Calu3 (cell line): ENCODE measurements around the gene TNFRSF6B. TPM values are rescaled to one million over a fixed set of nuclear protein-coding genes. Genes with fewer than 3 reads are reported as not detected.
A peak's percentile ranks its signal among the peaks of the same experiment; 100 is the strongest.

Experiments
- BruUV-seq: library from RNA; stranded (reverse); fragments of 400-500 nt; replicated peaks from 2 replicates; lab custom pipeline; 2021; lab: Mats Ljungman, UMichigan
- CTCF ChIA-PET: fragments of 300-600 bp; sonication (Branson Sonifier 250); formaldehyde crosslinking; loops from one replicate; lab custom pipeline; 2022; ENCODE audit warnings: antibody characterized with exemption; lab: Charles Lee
- DNase-seq: peaks from one replicate; pipeline ENCODE4 v3.0.0; 2022
- H3K27ac Mint-ChIP-seq: one replicate; pipeline ENCODE4 v1.8.0; 2022; ENCODE audit warnings: mixed read lengths; ENCODE audit not compliant: unreplicated experiment
- H3K27me3 Mint-ChIP-seq: one replicate; pipeline ENCODE4 v1.8.0; 2022; ENCODE audit warnings: mixed read lengths; ENCODE audit not compliant: unreplicated experiment
- H3K36me3 Mint-ChIP-seq: one replicate; pipeline ENCODE4 v1.8.0; 2022; ENCODE audit warnings: mild to moderate bottlenecking, moderate library complexity, mixed read lengths; ENCODE audit not compliant: insufficient read depth, unreplicated experiment
- H3K4me1 Mint-ChIP-seq: one replicate; pipeline ENCODE4 v1.8.0; 2022; ENCODE audit warnings: mild to moderate bottlenecking, low read depth, mixed read lengths; ENCODE audit not compliant: unreplicated experiment
- H3K4me3 Mint-ChIP-seq: one replicate; pipeline ENCODE4 v1.8.0; 2022; ENCODE audit warnings: mild to moderate bottlenecking, low read depth, moderate library complexity, mixed read lengths; ENCODE audit not compliant: unreplicated experiment
- H3K9me3 Mint-ChIP-seq: one replicate; pipeline ENCODE4 v1.8.0; 2022; ENCODE audit warnings: low read depth, mixed read lengths; ENCODE audit not compliant: unreplicated experiment
- intact Hi-C: fragments of 100-400 bp; cut with micrococcal nuclease; formaldehyde crosslinking; loops from one replicate; pipeline ENCODE4 v1.10.0; 2022; ENCODE audit not compliant: unreplicated experiment
- total RNA-seq: library from RNA; stranded (reverse); gene quantifications from 2 replicates; pipeline ENCODE4 v1.2.3, GENCODE V29; 2022
- TF ChIP-seq, protein P1 (sequence below): fragments of 200-600 bp; IDR thresholded peaks from one replicate; pipeline ENCODE4 v1.8.0; 2022; ENCODE audit warnings: antibody characterized with exemption; ENCODE audit not compliant: unreplicated experiment

Gene TNFRSF6B
- total RNA-seq, 1 experiment from 2014 or later: not detected

DNA sequence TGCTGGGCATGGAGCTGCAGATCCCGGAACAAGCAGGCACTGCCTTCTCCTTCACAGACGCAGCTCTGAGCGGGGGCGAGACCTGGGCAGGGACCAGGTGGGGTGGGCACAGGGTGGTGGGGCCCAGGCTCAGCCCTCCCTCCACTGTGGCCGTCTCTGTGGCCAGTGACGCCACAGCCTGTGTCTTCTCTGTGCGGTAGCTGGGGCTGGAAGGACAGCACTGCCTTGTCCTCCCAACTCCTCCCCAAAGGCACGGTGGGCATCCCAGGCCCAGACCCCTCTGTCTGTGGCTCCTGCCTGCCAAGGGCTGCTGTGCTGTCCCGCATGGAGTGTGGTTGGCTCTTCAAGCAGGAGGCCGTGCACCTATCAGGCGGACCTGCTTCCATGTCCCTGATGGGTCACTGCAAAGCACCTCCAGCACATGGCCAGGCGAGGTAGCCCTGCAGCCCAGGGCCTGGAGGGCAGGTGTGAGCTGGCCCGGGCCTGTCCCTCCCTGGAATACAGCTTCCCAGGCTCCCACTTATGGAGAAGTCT lies 14.8 kb upstream of the TNFRSF6B start:
- BruUV-seq: no TSS peak
- TF ChIP-seq, protein P1, sequence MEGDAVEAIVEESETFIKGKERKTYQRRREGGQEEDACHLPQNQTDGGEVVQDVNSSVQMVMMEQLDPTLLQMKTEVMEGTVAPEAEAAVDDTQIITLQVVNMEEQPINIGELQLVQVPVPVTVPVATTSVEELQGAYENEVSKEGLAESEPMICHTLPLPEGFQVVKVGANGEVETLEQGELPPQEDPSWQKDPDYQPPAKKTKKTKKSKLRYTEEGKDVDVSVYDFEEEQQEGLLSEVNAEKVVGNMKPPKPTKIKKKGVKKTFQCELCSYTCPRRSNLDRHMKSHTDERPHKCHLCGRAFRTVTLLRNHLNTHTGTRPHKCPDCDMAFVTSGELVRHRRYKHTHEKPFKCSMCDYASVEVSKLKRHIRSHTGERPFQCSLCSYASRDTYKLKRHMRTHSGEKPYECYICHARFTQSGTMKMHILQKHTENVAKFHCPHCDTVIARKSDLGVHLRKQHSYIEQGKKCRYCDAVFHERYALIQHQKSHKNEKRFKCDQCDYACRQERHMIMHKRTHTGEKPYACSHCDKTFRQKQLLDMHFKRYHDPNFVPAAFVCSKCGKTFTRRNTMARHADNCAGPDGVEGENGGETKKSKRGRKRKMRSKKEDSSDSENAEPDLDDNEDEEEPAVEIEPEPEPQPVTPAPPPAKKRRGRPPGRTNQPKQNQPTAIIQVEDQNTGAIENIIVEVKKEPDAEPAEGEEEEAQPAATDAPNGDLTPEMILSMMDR: no peak
- CTCF ChIA-PET: interaction anchor here (0.5 to 3.1 kb wide), 10 partner anchors 9 to 183 kb away, joined by 3 to 25 read pairs (median 5); partner anchors contain the start of genes PTK6, RTEL1 and TPD52L2
- no peak for DNase-seq
- Mint-ChIP-seq H3K4me3 (peak overlapping the region; percentile 64), H3K9me3 (no peaks in the 10 kb centered on the region), H3K36me3 (peaks cover 83% of the 10 kb centered on the region), H3K27me3 (no peaks in the 10 kb centered on the region), H3K27ac (peak overlapping the region; percentile 97), H3K4me1 (peaks cover 49% of the 10 kb centered on the region)
- intact Hi-C loops: no loop called here

- peak; percentile 99 for DNase-seq
- peaks cover 51% of the 10 kb centered on the region for H3K4me1 Mint-ChIP-seq
- H3K27me3 Mint-ChIP-seq: no peaks in the 10 kb centered on the region
- CTCF ChIA-PET: interaction anchor here (0.6 to 3.1 kb wide), 13 partner anchors 9 to 301 kb away, joined by 3 to 25 read pairs (median 5); partner anchors contain the start of genes PRPF6, PTK6, RTEL1 and TPD52L2
- H3K4me3 Mint-ChIP-seq: peak overlapping the region; percentile 64
- peak overlapping the region; percentile 97 for H3K27ac Mint-ChIP-seq
- intact Hi-C loops: no loop called here
- no peaks in the 10 kb centered on the region for H3K9me3 Mint-ChIP-seq
- H3K36me3 Mint-ChIP-seq: peaks cover 87% of the 10 kb centered on the region
- TF ChIP-seq, protein P1: no peak
- BruUV-seq: TSS peak; percentile 38
These were observed 13.9 kb upstream of the TNFRSF6B start for GRCh38 chr20:63682384-63683139.

DNA sequence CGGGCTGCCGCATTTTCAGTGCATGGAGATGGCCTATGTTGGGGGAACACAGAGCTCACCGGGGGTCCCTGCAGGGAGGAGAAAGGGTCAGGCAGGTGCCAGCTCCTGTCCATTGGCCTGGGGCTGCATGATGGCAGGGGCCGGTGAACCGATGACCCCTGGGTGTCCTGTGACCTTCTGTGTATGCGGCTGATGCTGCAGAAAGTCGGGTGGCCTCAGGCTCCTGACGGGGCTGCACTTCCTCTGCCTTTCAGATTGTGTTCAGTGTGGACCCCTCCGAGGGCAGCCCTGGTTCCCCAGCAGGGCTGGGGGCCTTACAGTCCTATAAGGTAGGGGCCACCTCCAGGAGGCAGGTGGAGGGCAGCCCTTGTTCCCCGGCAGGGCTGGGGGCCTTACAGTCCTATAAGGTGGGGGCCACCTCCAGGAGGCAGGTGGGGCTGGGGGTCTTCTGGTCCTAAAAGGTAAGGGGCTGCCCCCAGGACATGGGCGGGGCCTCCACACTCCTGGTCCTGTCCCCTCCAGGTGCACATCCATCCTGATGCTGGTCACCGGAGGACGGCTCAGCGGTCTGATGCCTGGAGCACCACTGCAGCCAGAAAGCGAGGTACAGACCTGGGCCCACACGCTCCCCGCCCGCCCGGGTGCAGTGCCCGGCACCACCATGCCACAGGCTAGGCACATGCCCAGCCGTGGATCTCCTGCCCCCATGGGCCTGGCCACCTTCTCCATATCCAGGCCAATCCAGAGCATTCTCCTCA lies 11.0 kb upstream of the TNFRSF6B start:
- no TSS peak for BruUV-seq
- H3K27me3 Mint-ChIP-seq: no peaks in the 10 kb centered on the region
- H3K4me1 Mint-ChIP-seq: peaks cover 51% of the 10 kb centered on the region

GRCh38 chr20:63686094-63686491 lies 10.4 kb upstream of the TNFRSF6B start:
- Mint-ChIP-seq H3K27ac (peak overlapping the region; percentile 86), H3K27me3 (no peaks in the 10 kb centered on the region), H3K4me1 (peaks cover 54% of the 10 kb centered on the region), H3K9me3 (no peaks in the 10 kb centered on the region), H3K4me3 (peak overlapping the region; percentile 47), H3K36me3 (peaks cover 95% of the 10 kb centered on the region)
- DNase-seq: no peak
- intact Hi-C loops: no loop called here
- CTCF ChIA-PET: interaction anchor here (1.2 kb wide), 1 partner anchor 148 kb away, joined by 9 read pairs; no protein-coding TSS in a partner anchor
- TF ChIP-seq, protein P1: no peak
- BruUV-seq: no TSS peak

More for the DNA sequence above, 11.0 kb upstream of the TNFRSF6B start:
- TF ChIP-seq, protein P1: no peak
- no peak for DNase-seq
- Mint-ChIP-seq H3K9me3 (no peaks in the 10 kb centered on the region), H3K27ac (peak overlapping the region; percentile 86), H3K36me3 (peaks cover 95% of the 10 kb centered on the region), H3K4me3 (no peak overlapping the region)
- CTCF ChIA-PET: no interaction called here
- intact Hi-C loops: no loop called here
